Fibroblast of the aortic adventitia (primary cell): ENCODE data around the gene METAP1D. TPM values are rescaled to one million over a fixed set of nuclear protein-coding genes. Genes with fewer than 3 reads are reported as not detected.

Source experiments
- DNase-seq: peaks from one replicate; pipeline ENCODE4 v3.0.0-alpha.2; 2010; ENCODE audit warnings: low read depth
- H3K4me3 ChIP-seq: 2 replicates; pipeline ENCODE4 v1.5.1; 2011; ENCODE audit warnings: low read depth, mild to moderate bottlenecking, control low read depth, low read length, moderate library complexity
- total RNA-seq: library from RNA; depleted of rRNA; stranded (reverse); fragments of >200 nt; gene quantifications from 2 replicates; pipeline ENCODE4 v1.2.3, GENCODE V29; 2012; ENCODE audit warnings: low replicate concordance
- TF ChIP-seq, protein P1 (sequence below): IDR thresholded peaks from 2 replicates; pipeline ENCODE4 v1.5.1; 2011; ENCODE audit warnings: mild to moderate bottlenecking, low read length, control low read depth, inconsistent platforms; ENCODE audit not compliant: insufficient read depth

METAP1D gene
- total RNA-seq, 1 donor = 14.3 TPM

GRCh38 chr2:172046866-172047565, 47.3 kb downstream of the METAP1D start:
- no peak overlapping the region for H3K4me3 ChIP-seq
- DNase-seq = no peak
- TF ChIP-seq, protein P1, sequence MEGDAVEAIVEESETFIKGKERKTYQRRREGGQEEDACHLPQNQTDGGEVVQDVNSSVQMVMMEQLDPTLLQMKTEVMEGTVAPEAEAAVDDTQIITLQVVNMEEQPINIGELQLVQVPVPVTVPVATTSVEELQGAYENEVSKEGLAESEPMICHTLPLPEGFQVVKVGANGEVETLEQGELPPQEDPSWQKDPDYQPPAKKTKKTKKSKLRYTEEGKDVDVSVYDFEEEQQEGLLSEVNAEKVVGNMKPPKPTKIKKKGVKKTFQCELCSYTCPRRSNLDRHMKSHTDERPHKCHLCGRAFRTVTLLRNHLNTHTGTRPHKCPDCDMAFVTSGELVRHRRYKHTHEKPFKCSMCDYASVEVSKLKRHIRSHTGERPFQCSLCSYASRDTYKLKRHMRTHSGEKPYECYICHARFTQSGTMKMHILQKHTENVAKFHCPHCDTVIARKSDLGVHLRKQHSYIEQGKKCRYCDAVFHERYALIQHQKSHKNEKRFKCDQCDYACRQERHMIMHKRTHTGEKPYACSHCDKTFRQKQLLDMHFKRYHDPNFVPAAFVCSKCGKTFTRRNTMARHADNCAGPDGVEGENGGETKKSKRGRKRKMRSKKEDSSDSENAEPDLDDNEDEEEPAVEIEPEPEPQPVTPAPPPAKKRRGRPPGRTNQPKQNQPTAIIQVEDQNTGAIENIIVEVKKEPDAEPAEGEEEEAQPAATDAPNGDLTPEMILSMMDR = no peak

- no peak for DNase-seq
- TF ChIP-seq, protein P1 = no peak
- H3K4me3 ChIP-seq = no peak overlapping the region
These were observed 48.1 kb downstream of the METAP1D start for GRCh38 chr2:172047566-172048507.

GRCh38 chr2:172048508-172049503, 49.1 kb downstream of the METAP1D start:
- TF ChIP-seq, protein P1 = no peak
- no peak for DNase-seq
- no peak overlapping the region for H3K4me3 ChIP-seq

DNA sequence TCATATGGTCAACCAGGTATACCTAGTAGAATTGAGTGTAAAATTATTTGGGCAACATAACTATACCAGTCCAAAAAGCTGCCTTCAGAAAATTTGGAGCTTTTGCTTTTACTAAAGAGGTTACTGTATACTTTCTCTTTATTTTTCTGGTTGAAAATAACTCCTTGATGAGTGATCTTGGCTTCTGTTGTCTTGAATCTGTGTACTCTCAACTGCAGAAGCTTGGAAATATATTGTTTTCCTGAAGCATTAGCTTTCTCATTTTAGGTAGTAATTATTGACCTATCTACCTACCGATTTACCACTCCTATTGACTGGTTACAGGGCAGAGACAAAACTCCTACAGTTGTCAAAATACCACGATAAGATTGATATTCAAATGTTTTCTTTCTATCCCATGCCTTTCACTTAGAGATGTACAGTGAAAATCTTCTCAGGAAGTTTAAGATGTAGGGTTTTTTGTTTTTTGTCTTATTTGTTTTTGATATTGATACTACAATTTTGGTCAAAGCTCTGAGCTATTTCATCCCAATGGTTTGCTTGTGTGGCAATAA, 49.9 kb downstream of the METAP1D start:
- TF ChIP-seq, protein P1 = no peak
- no peak overlapping the region for H3K4me3 ChIP-seq
- DNase-seq = no peak

- peak; percentile 25 for DNase-seq
- TF ChIP-seq, protein P1 = no peak
- H3K4me3 ChIP-seq = no peak overlapping the region
These were observed 50.8 kb downstream of the METAP1D start for GRCh38 chr2:172050479-172051125.
